GM12891 (cell line): ENCODE data around the gene DOCK6.

Source experiments
- DNase-seq: peaks from one replicate; pipeline ENCODE4 v3.0.0; 2011; ENCODE audit warnings: low spot score; ENCODE audit not compliant: insufficient read length
- FAIRE-seq: peaks from 2 replicates; lab custom pipeline; 2011; peaks lifted over from hg19 to GRCh38; lab: Jason Lieb, UNC
- PAX5 ChIP-seq: IDR thresholded peaks from 2 replicates; pipeline ENCODE4 v1.6.1; 2011; ENCODE audit warnings: low read length, moderate library complexity, mild to moderate bottlenecking; ENCODE audit not compliant: insufficient read depth, severe bottlenecking
- POLR2A ChIP-seq: IDR thresholded peaks from 2 replicates; pipeline ENCODE4 v1.6.1; 2011; ENCODE audit warnings: low read depth, low read length, control low read depth
- POLR2AphosphoS5 ChIP-seq: IDR thresholded peaks from 2 replicates; pipeline ENCODE4 v1.6.1; 2011; ENCODE audit warnings: low read depth, low read length, control low read depth
- POU2F2 ChIP-seq: IDR thresholded peaks from 2 replicates; pipeline ENCODE4 v1.6.1; 2011; ENCODE audit warnings: low read depth, mild to moderate bottlenecking, control low read depth, low read length, moderate library complexity
- SPI1 ChIP-seq: IDR thresholded peaks from 2 replicates; pipeline ENCODE4 v1.6.1; 2011; ENCODE audit warnings: low read depth, low read length, control low read depth
- TAF1 ChIP-seq: IDR thresholded peaks from 2 replicates; pipeline ENCODE4 v1.6.1; 2011; ENCODE audit warnings: low read depth, low read length, control low read depth

DOCK6 gene

DNA sequence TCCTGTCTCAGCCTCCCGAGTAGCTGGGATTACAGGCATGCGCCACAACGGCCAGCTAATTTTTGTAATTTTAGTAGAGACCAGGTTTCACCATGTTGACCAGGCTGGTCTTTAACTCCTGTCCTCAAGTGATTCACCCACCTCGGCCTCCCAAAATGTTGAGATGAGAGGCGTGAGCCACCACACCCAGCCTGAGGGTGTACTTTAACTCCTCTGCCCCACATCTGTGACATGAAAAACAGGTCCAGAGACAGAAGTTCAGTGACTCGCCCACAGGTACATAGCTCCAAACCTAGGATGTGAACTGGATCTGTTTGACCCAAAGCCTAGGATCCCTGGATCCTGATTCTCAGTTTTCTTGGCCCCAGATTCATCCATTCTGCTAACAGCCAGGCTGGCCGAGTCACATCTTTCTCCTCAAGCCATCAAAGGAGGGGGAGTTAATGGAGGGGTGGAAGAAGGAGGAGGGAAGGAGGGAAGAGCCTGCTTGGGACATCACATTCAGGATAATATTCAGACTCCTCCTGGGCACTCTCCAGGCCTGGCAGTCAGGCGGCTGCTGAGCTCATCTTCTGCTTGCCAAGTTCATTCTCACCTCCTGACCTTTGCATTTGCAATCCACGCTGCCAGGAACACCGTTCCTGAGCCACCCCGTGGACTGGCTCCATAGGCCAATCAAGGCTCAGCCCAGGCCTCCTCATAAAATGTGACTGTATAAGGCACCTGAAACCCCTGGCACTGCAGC lies 109.8 kb downstream of the DOCK6 start:
- DNase-seq (no peak), FAIRE-seq (no peak)
- TF ChIP-seq PAX5 (no peak), POLR2AphosphoS5 (no peak), SPI1 (no peak), POLR2A (no peak), POU2F2 (no peak), TAF1 (no peak)

DNA sequence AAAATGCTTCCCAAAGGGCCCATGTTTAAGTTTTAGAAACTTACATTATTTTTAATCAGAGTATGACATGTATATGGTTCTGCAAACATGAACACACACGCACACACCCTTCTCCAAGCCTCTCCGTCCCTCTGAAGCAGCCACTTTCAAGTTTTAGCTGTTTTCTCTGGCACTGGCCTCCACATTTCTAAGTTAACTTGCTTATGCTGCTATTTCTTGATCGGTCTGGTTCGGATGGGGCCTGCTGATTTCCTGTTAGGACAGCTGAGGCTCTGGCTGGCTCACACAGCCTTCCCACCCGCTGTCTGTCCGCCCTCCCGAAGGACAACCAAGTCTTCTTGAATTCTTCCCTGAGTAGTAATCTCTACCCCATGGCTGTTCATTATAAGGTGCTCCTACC lies 111.1 kb downstream of the DOCK6 start:
- FAIRE-seq (no peak), DNase-seq (no peak)
- TF ChIP-seq PAX5 (no peak), POLR2AphosphoS5 (no peak), SPI1 (no peak), POLR2A (no peak), TAF1 (no peak), POU2F2 (no peak)
